ENCODE data around the gene VAV3. TPM values are rescaled to one million over a fixed set of nuclear protein-coding genes. Genes with fewer than 3 reads are reported as not detected.

The VAV3 gene
- total and polyA plus RNA-seq, 2 of the 13 experiments (the other 11 are each of a cell fraction or from before 2014, with no cell fraction given): 15.9 to 29.8 TPM

GRCh38 chr1:107899655-107900054, 65.3 kb downstream of the VAV3 start (continued):
- TF ChIP-seq DDIT3 (CRISPR knock-in tag; IDR thresholded peaks at IDR 0.05): no peak
- TF ChIP-seq MXD4 (CRISPR knock-in tag; IDR thresholded peaks at IDR 0.05): no peak
- TF ChIP-seq NR2C2 (CRISPR knock-in tag; IDR thresholded peaks at IDR 0.05; ENCODE audit: borderline replicate concordance): no peak
- no peak for TF ChIP-seq ZNF326 (CRISPR knock-in tag; IDR thresholded peaks at IDR 0.05; ENCODE audit: borderline replicate concordance)
- no peak for TF ChIP-seq ZNF7 (CRISPR knock-in tag; IDR thresholded peaks at IDR 0.05)
- no peak for TF ChIP-seq DPF2 (CRISPR knock-in tag; IDR thresholded peaks at IDR 0.05; ENCODE audit: borderline replicate concordance, low read depth)
- TF ChIP-seq MED13 (CRISPR knock-in tag; IDR thresholded peaks at IDR 0.05): no peak
- no peak for TF ChIP-seq PBX3 (CRISPR knock-in tag; IDR thresholded peaks at IDR 0.05; ENCODE audit: borderline replicate concordance)
- no peak for TF ChIP-seq ZNF557 (CRISPR knock-in tag; IDR thresholded peaks at IDR 0.05)
- TF ChIP-seq ZNF619 (CRISPR knock-in tag; IDR thresholded peaks at IDR 0.05): no peak
- TF ChIP-seq TRIM22 (IDR thresholded peaks at IDR 0.05): no peak
- TF ChIP-seq, protein P1, sequence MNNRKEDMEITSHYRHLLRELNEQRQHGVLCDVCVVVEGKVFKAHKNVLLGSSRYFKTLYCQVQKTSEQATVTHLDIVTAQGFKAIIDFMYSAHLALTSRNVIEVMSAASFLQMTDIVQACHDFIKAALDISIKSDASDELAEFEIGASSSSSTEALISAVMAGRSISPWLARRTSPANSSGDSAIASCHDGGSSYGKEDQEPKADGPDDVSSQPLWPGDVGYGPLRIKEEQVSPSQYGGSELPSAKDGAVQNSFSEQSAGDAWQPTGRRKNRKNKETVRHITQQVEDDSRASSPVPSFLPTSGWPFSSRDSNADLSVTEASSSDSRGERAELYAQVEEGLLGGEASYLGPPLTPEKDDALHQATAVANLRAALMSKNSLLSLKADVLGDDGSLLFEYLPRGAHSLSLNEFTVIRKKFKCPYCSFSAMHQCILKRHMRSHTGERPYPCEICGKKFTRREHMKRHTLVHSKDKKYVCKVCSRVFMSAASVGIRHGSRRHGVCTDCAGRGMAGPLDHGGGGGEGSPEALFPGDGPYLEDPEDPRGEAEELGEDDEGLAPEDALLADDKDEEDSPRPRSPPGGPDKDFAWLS (CRISPR knock-in tag; IDR thresholded peaks at IDR 0.05; ENCODE audit: borderline replicate concordance): no peak
- TF ChIP-seq RBFOX2 (IDR thresholded peaks at IDR 0.05; ENCODE audit: low read depth, low read length): no peak
- TF ChIP-seq MTA3 (CRISPR knock-in tag; IDR thresholded peaks at IDR 0.05): no peak
- no peak for TF ChIP-seq KLF15 (CRISPR knock-in tag; IDR thresholded peaks at IDR 0.05; ENCODE audit: borderline replicate concordance)
